Fibroblast of lung (primary cell): ENCODE results near the gene EMC10.

Experiments used
- EZH2 ChIP-seq: IDR thresholded peaks from 2 replicates; pipeline ENCODE4 v1.5.1; 2012; ENCODE audit warnings: low read length, control low read depth, mild to moderate bottlenecking; ENCODE audit errors: missing control alignments
- TF ChIP-seq, protein P1 (sequence below), 2 donors: IDR thresholded peaks in 1 of 2; conservative IDR thresholded peaks in 1 of 2; 1 replicate in 1 of 2; 2 replicates in 1 of 2; pipeline ENCODE4 v1.5.1; 2011 to 2012; ENCODE audit warnings: low read length in 2 of 2, control low read depth in 1 of 2, inconsistent platforms in 1 of 2, low read depth in 1 of 2, mild to moderate bottlenecking in 1 of 2

DNA sequence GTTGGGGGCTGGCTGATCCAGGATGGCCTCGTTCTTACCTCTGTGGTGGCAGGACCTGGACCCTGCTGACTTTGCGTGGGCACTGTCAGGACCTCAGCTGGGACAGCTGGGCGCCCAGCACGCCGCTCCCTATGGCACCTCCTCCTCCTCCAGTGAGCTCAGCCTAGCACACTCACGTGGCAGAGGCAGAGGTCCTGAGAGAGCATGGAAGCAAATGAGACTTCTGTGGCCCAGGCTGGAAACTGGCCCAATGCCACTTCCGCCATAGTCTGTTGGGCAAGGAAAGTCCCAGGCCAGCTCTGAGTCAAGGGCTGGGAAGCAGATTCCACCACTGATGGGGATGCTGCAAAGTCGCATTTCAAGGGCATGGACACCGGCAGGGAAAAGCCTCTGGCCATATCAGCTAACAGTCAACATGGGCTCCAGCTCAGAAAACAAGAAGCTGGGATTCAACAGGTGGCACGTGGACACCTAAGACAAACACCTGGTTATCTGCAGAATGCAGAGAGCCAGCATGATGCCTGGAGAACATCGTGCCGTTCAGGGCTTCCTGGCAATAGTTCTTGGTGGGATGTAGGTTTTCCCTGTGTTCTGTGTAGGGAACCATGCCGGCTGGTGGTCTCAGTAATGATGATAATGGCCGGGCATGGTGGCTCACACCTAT, 26.9 kb upstream of the EMC10 start:
- TF ChIP-seq, protein P1, sequence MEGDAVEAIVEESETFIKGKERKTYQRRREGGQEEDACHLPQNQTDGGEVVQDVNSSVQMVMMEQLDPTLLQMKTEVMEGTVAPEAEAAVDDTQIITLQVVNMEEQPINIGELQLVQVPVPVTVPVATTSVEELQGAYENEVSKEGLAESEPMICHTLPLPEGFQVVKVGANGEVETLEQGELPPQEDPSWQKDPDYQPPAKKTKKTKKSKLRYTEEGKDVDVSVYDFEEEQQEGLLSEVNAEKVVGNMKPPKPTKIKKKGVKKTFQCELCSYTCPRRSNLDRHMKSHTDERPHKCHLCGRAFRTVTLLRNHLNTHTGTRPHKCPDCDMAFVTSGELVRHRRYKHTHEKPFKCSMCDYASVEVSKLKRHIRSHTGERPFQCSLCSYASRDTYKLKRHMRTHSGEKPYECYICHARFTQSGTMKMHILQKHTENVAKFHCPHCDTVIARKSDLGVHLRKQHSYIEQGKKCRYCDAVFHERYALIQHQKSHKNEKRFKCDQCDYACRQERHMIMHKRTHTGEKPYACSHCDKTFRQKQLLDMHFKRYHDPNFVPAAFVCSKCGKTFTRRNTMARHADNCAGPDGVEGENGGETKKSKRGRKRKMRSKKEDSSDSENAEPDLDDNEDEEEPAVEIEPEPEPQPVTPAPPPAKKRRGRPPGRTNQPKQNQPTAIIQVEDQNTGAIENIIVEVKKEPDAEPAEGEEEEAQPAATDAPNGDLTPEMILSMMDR (conservative IDR thresholded peaks at IDR 0.05 in 1 of 2, IDR thresholded peaks at IDR 0.05 in 1 of 2; ENCODE audit: low read depth in 1 of 2, low read length in 2 of 2): no peak
- no peak for TF ChIP-seq EZH2
